ENCODE data around the gene REG3G.
"Not testable (repeated sequence)": the region's sequence is repeated elsewhere in the genome, so short reads cannot be mapped to it uniquely, and the experiment has no call there.

Gene REG3G

DNA sequence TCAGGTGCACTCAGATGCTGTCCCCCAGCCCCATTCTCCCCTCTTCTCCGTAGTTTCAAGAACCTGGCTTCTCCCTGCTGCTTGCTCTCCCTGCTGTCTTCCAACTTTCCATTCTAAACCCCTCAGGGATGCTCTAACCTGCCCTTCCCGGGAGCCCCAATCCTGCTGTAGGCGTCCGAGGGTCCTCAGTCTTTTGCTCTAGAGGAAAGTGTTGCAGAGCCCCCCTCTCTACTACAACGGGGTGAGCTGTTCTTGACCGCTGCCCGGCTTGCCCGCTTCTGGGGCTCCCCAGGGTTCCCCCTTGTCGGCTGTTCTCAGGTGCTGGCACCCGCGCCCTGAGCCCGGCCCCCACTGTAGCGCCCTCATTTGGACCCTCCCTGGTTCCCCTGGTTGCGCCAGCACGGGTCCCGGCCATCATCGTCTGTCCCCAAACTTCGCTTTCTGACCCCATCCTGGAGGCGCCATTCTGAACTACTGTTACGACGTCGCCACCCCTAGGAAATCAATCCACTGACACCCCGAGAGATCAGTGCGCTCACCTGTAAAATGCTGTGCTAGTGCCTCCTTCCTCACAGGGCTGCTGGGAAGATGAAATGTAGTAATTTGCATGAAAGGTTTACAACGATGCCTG lies 31.9 kb upstream of the REG3G start:
- no peak for TF ChIP-seq JUND (IDR thresholded peaks at IDR 0.05; ENCODE audit: low read depth)
- DNase-seq (ENCODE audit: low read depth in 1 of 2, low spot score in 1 of 2) = no peak
- in situ Hi-C loops (cut with HindIII; ENCODE audit: low pct_unique_long_range_greater_than_20kb, low sequenced_read_pairs) = no loop called here

DNA sequence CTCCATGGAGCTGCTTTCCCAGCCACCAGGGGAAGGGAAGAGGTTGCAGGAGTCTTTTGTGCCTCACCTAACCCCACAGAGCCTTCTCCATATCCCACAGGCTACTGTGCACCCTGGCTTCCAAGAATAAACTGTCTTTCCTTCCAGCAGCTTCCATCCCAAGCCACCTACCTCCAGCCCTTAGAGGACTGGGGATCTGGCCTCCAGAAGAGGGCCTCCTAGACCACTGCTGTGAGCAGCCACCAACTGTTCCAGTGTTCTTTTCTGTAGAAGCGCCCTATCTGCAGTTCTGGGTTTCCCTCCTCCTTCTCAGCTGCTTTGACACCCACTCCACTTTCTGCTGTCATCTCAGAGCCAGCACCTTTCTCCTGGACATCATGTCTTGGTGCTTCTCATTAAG lies 30.7 kb upstream of the REG3G start:
- DNase-seq (ENCODE audit: low read depth in 1 of 2, low spot score in 1 of 2) = no peak
- no peak for TF ChIP-seq JUND (IDR thresholded peaks at IDR 0.05; ENCODE audit: low read depth)
- in situ Hi-C loops (cut with HindIII; ENCODE audit: low pct_unique_long_range_greater_than_20kb, low sequenced_read_pairs) = no loop called here

DNA sequence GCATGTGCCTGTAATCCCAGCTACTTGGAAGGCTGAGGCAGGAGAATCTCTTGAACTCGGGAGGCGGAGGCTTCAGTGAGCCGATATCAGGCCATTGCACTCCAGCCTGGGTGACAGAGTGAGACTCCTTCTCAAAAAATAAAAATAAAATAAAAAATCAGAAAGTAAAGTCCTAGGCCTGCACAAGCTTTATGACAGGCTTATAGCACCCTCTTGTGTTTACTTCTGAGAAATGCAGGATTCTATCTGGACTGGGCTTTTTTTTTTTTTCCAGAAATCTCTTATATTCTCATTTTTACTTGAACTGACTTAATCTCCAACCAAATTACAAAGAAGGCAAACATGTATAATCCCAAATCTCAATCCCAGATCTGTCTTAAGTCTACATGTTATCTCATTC lies 26.1 kb upstream of the REG3G start:
- peak in 1 of 2 experiments; percentile 15 for DNase-seq (ENCODE audit: low read depth in 1 of 2, low spot score in 1 of 2)
- in situ Hi-C loops (cut with HindIII; ENCODE audit: low pct_unique_long_range_greater_than_20kb, low sequenced_read_pairs) = no loop called here
- TF ChIP-seq JUND (IDR thresholded peaks at IDR 0.05; ENCODE audit: low read depth) = no peak

DNA sequence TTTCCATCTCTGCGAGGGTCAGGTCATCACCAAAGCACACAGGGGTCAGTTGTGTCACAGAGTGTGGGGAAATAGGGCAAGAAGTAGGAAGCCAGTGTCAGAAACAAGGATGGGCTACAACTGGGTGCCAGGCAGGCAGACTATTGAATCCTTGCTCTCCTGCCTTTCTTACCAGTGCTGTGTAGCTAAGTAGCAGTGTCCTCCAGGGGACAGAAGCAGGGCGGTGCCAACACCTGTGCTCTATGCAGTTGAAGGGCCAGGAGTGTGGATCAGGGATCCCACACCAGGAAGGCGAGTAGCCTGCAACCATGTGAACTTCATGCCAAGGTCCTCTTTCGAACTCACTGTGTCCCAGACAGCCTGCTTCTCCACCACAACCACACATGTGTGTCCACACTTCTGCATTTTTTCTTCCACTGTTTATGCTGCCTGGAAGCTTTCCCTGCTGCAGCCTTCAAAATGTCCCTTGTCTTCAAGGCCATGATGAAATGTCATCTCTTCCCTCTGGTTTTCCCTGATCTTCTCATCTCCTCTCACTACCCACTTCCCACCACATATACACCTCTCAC lies 25.4 kb upstream of the REG3G start:
- in situ Hi-C loops (cut with HindIII; ENCODE audit: low pct_unique_long_range_greater_than_20kb, low sequenced_read_pairs) = no loop called here
- TF ChIP-seq JUND (IDR thresholded peaks at IDR 0.05; ENCODE audit: low read depth) = no peak
- no peak for DNase-seq (ENCODE audit: low read depth in 1 of 2, low spot score in 1 of 2)

DNA sequence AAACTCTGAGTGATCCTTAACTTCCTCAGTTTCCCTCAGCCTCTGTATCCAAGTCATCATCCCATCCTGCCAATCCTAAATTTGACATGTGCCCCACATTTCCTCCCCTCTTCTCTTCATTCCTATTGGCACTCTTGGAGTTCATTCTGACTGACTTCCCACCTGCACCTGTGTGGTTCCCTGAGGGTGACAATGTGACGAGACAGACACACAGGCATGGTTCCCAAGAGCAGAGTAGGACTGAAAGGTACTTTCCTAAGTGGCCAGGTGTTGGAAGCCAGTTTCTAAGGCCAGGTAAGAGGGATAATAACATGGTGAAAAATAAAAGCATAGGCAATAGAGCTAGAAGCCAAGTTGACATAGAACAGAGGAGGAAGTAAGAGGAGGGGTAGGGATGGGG lies 24.2 kb upstream of the REG3G start:
- DNase-seq (ENCODE audit: low read depth in 1 of 2, low spot score in 1 of 2) = no peak
- in situ Hi-C loops (cut with HindIII; ENCODE audit: low pct_unique_long_range_greater_than_20kb, low sequenced_read_pairs) = no loop called here
- no peak for TF ChIP-seq JUND (IDR thresholded peaks at IDR 0.05; ENCODE audit: low read depth)

DNA sequence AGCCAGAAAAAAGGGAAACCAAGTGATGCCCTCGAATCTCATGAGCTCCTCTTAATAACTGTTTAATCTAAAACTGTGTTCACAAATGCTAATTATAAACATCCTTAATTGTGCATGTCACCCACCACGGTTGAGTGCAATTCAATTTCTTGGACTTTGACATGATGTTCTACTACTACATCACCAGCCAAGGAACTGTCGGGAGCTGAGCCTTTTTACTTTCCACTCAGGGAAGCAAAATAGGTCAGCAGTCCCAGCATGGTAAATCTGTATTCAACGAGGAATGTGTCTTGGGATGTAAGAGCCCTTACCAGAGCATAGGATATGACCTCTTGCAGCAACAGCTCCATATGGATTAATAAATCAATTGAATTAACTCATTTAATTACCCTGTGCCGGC lies 20.8 kb upstream of the REG3G start:
- in situ Hi-C loops (cut with HindIII; ENCODE audit: low pct_unique_long_range_greater_than_20kb, low sequenced_read_pairs) = no loop called here
- no peak for TF ChIP-seq JUND (IDR thresholded peaks at IDR 0.05; ENCODE audit: low read depth)
- DNase-seq (ENCODE audit: low read depth in 1 of 2, low spot score in 1 of 2) = no peak

DNA sequence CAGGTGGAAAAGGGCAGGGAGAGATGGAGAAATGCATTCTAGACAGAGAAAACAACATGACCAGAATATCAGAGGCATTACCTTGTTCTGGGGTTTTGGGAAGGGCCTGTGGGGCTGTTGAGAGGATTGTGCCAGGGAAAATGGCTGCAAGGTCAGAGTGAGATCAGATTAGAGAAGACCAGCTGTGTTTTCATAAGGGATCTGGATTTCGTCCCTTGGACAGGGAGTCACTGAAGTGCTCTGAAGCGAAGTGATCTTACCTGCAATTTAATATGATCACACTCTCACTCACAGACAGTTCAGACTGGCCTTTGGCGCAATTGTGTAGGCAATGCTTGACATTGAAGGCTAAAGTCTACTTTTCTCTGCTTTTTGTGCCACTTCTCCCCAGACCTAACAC lies 20.3 kb upstream of the REG3G start:
- TF ChIP-seq JUND (IDR thresholded peaks at IDR 0.05; ENCODE audit: low read depth) = no peak
- in situ Hi-C loops (cut with HindIII; ENCODE audit: low pct_unique_long_range_greater_than_20kb, low sequenced_read_pairs) = no loop called here
- no peak for DNase-seq (ENCODE audit: low read depth in 1 of 2, low spot score in 1 of 2)

DNA sequence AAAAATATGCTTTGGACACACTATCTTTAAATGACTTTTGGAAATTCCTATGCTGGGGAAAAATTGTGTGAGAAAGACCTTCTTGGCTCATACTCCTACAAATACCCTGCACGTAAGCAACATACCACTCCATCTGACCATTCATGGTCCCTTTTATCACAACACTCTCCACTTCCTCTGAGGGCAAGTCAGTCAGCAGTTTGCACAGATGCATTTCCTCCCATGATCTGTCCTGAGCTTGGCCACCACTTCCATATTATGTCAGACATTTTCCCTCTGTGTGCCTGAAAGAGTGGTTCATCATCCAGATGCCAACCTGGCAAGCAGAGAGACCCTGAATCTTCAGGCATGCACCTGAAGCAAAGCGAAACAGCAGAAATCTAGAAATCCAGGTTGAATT lies 16.1 kb upstream of the REG3G start:
- DNase-seq (ENCODE audit: low read depth in 1 of 2, low spot score in 1 of 2) = no peak
- in situ Hi-C loops (cut with HindIII; ENCODE audit: low pct_unique_long_range_greater_than_20kb, low sequenced_read_pairs) = no loop called here
- TF ChIP-seq JUND (IDR thresholded peaks at IDR 0.05; ENCODE audit: low read depth) = no peak

DNA sequence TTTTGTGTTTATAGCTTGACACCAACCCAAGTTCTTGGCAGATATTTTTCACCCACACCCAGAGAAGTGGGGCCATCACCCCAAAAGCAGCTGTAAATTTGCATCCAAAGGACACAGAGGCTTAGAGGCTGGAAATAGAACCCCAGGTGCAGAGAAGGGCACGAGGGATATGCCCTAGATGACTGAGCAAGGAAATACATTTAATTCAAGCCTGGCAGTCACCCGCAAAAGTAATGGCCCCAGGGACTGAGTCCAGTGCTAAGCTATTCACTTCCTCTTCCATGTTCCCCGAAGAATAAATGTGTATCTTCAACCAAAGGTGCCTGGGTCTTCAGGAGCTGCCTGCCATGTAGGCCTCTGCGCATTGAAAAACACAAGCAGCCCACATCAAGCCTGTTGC lies 14.0 kb upstream of the REG3G start:
- DNase-seq (ENCODE audit: low read depth in 1 of 2, low spot score in 1 of 2) = no peak
- TF ChIP-seq JUND (IDR thresholded peaks at IDR 0.05; ENCODE audit: low read depth) = no peak
- in situ Hi-C loops (cut with HindIII; ENCODE audit: low pct_unique_long_range_greater_than_20kb, low sequenced_read_pairs) = no loop called here

DNA sequence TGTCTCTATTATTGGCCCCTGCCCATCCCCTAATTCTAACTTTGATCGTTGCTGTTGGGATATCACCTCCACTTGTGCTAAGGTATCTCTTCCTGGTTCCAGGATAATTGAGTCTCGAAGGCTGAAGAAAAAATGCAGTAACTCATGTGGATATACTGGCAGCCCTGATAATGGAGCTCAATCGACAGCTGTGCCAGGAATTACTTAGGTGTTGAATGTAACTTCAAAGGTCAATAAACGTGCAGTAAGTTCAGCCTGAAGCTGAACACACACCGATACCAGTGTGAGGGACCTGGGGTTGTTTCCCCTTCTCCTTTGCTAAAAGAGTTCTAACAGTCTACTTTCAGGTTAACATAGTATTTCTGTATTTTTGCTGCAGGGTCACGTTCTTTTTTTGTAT lies 11.9 kb upstream of the REG3G start:
- no peak for DNase-seq (ENCODE audit: low read depth in 1 of 2, low spot score in 1 of 2)
- TF ChIP-seq JUND (IDR thresholded peaks at IDR 0.05; ENCODE audit: low read depth) = no peak
- in situ Hi-C loops (cut with HindIII; ENCODE audit: low pct_unique_long_range_greater_than_20kb, low sequenced_read_pairs) = no loop called here

DNA sequence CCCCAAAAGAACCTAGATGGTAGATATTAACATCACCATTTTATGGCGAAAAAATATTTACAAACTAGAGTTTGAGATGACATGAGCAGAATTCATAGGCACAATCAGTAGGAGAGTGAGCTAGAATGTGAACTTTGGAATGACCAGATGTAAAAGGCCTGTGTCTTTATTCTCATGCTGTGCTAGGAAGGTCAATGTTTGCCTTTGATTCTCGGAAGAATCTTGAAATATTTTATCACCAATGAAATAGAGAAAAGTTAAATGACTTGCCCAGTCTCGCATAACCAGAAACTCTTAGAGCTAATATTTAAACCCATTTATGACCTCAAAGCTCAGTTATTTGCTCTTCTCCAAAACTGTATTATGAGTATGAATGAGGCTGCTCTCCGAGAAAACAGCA lies 9.2 kb upstream of the REG3G start:
- no peak for DNase-seq (ENCODE audit: low read depth in 1 of 2, low spot score in 1 of 2)
- in situ Hi-C loops (cut with HindIII; ENCODE audit: low pct_unique_long_range_greater_than_20kb, low sequenced_read_pairs) = no loop called here
- TF ChIP-seq JUND (IDR thresholded peaks at IDR 0.05; ENCODE audit: low read depth) = no peak

DNA sequence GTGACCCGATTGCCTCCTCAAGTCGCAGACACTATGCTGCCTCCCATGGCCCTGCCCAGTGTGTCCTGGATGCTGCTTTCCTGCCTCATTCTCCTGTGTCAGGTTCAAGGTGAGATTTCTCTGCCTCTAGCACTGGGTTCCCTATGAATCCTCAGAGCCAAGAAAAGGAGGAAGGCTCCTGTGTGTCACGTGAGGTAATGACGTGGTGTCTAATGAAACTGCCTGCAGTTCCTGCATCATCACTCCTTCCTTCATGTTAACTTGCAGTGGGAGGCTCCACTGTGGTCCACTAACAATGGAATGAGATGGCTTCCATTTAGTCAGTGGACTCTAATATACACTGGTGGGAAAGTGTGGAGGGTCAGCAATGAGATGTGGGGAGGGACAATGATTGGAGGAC lies 559 bp downstream of the REG3G start:
- no peak for TF ChIP-seq JUND (IDR thresholded peaks at IDR 0.05; ENCODE audit: low read depth)
- in situ Hi-C loops (cut with HindIII; ENCODE audit: low pct_unique_long_range_greater_than_20kb, low sequenced_read_pairs) = no loop called here
- no peak for DNase-seq (ENCODE audit: low read depth in 1 of 2, low spot score in 1 of 2)

DNA sequence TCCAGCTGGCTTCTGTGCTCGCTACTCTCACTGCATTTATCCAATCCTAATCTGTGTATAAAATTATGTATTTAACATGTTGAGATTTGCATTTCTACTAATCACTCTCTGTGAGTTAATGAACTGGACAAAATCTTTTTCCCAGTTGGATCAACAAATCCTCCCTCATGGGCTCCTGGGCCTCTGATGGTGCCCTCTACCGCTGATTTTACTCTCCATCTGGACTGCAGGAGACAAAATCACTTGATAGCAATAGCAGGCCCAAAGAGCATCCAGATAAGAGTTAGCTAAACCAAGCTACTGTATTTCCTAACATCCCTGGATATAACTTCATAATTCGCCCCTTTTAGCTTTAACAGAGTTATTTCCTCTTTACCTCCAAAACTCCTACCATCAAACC lies 14.4 kb downstream of the REG3G start:
- TF ChIP-seq JUND (IDR thresholded peaks at IDR 0.05; ENCODE audit: low read depth) = no peak
- in situ Hi-C loops (cut with HindIII; ENCODE audit: low pct_unique_long_range_greater_than_20kb, low sequenced_read_pairs) = no loop called here
- no peak for DNase-seq (ENCODE audit: low read depth in 1 of 2, low spot score in 1 of 2)

DNA sequence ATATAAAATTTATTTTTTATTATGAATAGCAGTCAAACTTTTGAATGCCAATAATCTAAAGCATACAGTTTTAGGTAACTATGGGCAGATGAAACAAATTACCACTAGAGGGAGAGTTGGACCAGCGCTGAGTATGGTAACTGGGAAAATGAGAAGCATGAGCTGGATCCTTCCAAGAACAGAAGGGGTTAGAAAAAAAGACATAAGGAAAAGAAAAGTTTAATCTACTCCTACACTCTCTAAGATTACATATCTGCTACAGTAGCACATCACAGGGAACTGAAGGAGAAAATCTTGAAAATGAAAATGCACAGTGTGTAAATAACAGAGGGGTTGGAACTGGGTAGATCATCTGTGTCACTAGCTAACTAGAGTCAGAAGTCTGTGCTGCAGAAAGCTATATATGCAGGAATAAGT lies 15.5 kb downstream of the REG3G start:
- TF ChIP-seq JUND (IDR thresholded peaks at IDR 0.05; ENCODE audit: low read depth) = no peak
- in situ Hi-C loops (cut with HindIII; ENCODE audit: low pct_unique_long_range_greater_than_20kb, low sequenced_read_pairs) = no loop called here
- DNase-seq (ENCODE audit: low read depth in 1 of 2, low spot score in 1 of 2) = peak; percentile 4 to 42

DNA sequence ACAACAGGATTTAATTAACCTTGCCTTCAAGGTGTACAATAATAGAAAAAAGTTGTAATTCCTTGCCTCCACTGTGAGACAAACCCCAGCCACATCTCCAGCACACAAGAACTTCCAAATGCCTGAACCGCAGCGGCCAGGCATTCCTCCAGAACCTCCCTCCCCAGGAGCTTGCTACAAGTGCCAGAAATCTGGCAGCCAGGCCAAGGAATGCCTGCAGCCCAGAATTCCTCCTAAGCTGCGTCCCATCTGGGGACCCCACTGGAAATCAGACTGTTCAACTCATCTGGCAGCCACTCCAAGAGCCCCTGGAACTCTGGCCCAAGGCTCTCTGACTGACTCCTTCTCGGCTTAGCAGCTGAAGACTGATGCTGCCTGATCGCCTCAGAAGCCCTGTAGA lies 28.0 kb downstream of the REG3G start:
- in situ Hi-C loops (cut with HindIII; ENCODE audit: low pct_unique_long_range_greater_than_20kb, low sequenced_read_pairs); DNase-seq (ENCODE audit: low read depth in 1 of 2, low spot score in 1 of 2): not testable (repeated sequence)

DNA sequence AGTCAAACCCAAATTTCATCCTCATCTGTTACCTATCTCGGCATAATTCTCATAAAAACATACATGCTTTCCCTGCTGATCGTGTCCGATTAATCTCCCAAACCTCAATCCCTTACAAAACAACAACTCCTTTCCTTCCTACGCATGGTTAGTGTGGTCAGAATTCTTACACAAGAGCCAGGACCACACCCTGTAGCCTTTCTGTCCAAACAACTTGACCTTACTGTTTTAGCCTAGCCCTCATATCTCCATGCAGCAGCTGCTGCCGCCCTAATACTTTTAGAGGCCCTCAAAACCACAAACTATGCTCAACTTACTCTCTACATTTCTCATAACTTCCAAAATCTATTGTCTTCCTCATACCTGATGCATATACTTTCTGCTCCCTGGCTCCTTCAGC lies 29.3 kb downstream of the REG3G start:
- in situ Hi-C loops (cut with HindIII; ENCODE audit: low pct_unique_long_range_greater_than_20kb, low sequenced_read_pairs); DNase-seq (ENCODE audit: low read depth in 1 of 2, low spot score in 1 of 2): not testable (repeated sequence)

Data from T47D (cell line).